Measurements from ENCODE around the gene DEGS2.

DEGS2 gene

GRCh38 chr14:100120522-100121269 is 38.7 kb downstream of the DEGS2 start:
- Histone ChIP-seq H3K27ac (ENCODE audit: low read depth, low read length) (no peak overlapping the region), H3F3A (ENCODE audit: control insufficient read depth, insufficient read depth) (no peaks in the 10 kb centered on the region), H3K79me2 (ENCODE audit: control insufficient read depth, low read length) (no peaks in the 10 kb centered on the region), H3K4me1 (ENCODE audit: control insufficient read depth, low read length) (peaks cover 11% of the 10 kb centered on the region), H3K4me2 (ENCODE audit: low read length) (no peak overlapping the region), H3K9me2 (replicated peaks; ENCODE audit: control insufficient read depth, low read length) (no peaks in the 10 kb centered on the region), H3K9me3 (ENCODE audit: control insufficient read depth, insufficient read depth, low read length) (no peaks in the 10 kb centered on the region), H3K4me3 (ENCODE audit: low read length) (no peak overlapping the region), H3K36me3 (ENCODE audit: control insufficient read depth, low read length) (no peaks in the 10 kb centered on the region), H3K27me3 (ENCODE audit: control insufficient read depth, low read length) (no peaks in the 10 kb centered on the region), H4K20me1 (ENCODE audit: control insufficient read depth, insufficient read depth, low read depth, low read length) (no peaks in the 10 kb centered on the region)
- TF ChIP-seq EZH2phosphoT487 (IDR thresholded peaks at IDR 0.05; ENCODE audit: borderline replicate concordance, low read length), result no peak
- TF ChIP-seq CTCF (IDR thresholded peaks at IDR 0.05; ENCODE audit: low read depth, low read length, poor library complexity, severe bottlenecking), result no peak

- H3K9me2 ChIP-seq (replicated peaks; ENCODE audit: control insufficient read depth, low read length), result no peaks in the 10 kb centered on the region
- no peaks in the 10 kb centered on the region for H3K27me3 ChIP-seq (ENCODE audit: control insufficient read depth, low read length)
- H3K27ac ChIP-seq (ENCODE audit: low read depth, low read length), result no peak overlapping the region
- no peak overlapping the region for H3K4me3 ChIP-seq (ENCODE audit: low read length)
- H4K20me1 ChIP-seq (ENCODE audit: control insufficient read depth, insufficient read depth, low read depth, low read length), result no peaks in the 10 kb centered on the region
- no peaks in the 10 kb centered on the region for H3K79me2 ChIP-seq (ENCODE audit: control insufficient read depth, low read length)
- H3K9me3 ChIP-seq (ENCODE audit: control insufficient read depth, insufficient read depth, low read length), result no peaks in the 10 kb centered on the region
- H3K4me1 ChIP-seq (ENCODE audit: control insufficient read depth, low read length), result peaks cover 11% of the 10 kb centered on the region
- TF ChIP-seq CTCF (IDR thresholded peaks at IDR 0.05; ENCODE audit: low read depth, low read length, poor library complexity, severe bottlenecking), result no peak
- no peak for TF ChIP-seq EZH2phosphoT487 (IDR thresholded peaks at IDR 0.05; ENCODE audit: borderline replicate concordance, low read length)
- no peaks in the 10 kb centered on the region for H3K36me3 ChIP-seq (ENCODE audit: control insufficient read depth, low read length)
- no peak overlapping the region for H3K4me2 ChIP-seq (ENCODE audit: low read length)
- no peaks in the 10 kb centered on the region for H3F3A ChIP-seq (ENCODE audit: control insufficient read depth, insufficient read depth)
Observed at GRCh38 chr14:100119251-100119650, 40.2 kb downstream of the DEGS2 start.

GRCh38 chr14:100118396-100119011 is 40.9 kb downstream of the DEGS2 start:
- Histone ChIP-seq H3F3A (ENCODE audit: control insufficient read depth, insufficient read depth) (no peaks in the 10 kb centered on the region), H3K9me3 (ENCODE audit: control insufficient read depth, insufficient read depth, low read length) (no peaks in the 10 kb centered on the region), H3K36me3 (ENCODE audit: control insufficient read depth, low read length) (no peaks in the 10 kb centered on the region), H3K79me2 (ENCODE audit: control insufficient read depth, low read length) (no peaks in the 10 kb centered on the region), H3K27ac (ENCODE audit: low read depth, low read length) (no peak overlapping the region), H3K4me1 (ENCODE audit: control insufficient read depth, low read length) (peaks cover 11% of the 10 kb centered on the region), H3K9me2 (replicated peaks; ENCODE audit: control insufficient read depth, low read length) (no peaks in the 10 kb centered on the region), H3K4me3 (ENCODE audit: low read length) (no peak overlapping the region), H4K20me1 (ENCODE audit: control insufficient read depth, insufficient read depth, low read depth, low read length) (no peaks in the 10 kb centered on the region), H3K4me2 (ENCODE audit: low read length) (no peak overlapping the region), H3K27me3 (ENCODE audit: control insufficient read depth, low read length) (no peaks in the 10 kb centered on the region)
- TF ChIP-seq EZH2phosphoT487 (IDR thresholded peaks at IDR 0.05; ENCODE audit: borderline replicate concordance, low read length), result no peak
- no peak for TF ChIP-seq CTCF (IDR thresholded peaks at IDR 0.05; ENCODE audit: low read depth, low read length, poor library complexity, severe bottlenecking)
